Heart left ventricle (tissue), 16 donors: ENCODE results near the gene BHLHA15. TPM values are rescaled to one million over a fixed set of nuclear protein-coding genes. Genes with fewer than 3 reads are reported as not detected.

Experiments used
- ATAC-seq, 4 donors: fragments of 200-7000 bp; cut with Tn5 transposase; one replicate each; pipeline ENCODE4 v1.9.1; 2020 to 2022; ENCODE audit warnings: moderate library complexity in 4 of 4, mild to moderate bottlenecking in 3 of 4, moderate number of reproducible peaks in 1 of 4
- DNase-seq, 5 donors: peaks; one replicate each; pipeline ENCODE4 v3.0.0-alpha.2; 2020
- H3K27ac ChIP-seq, 12 donors: fragments of 200-600 bp; sonication (generic) in 4 of 12; one replicate each; pipeline versions ENCODE4 v1.5.0 to v1.8.0; 2016 to 2022; ENCODE audit warnings: mild to moderate bottlenecking in 2 of 12
- H3K27me3 ChIP-seq, 9 donors: fragments of 200-600 bp; sonication (generic) in 2 of 9; one replicate each; pipeline versions ENCODE4 v1.5.1 to v1.8.0; 2016 to 2022; ENCODE audit warnings: mild to moderate bottlenecking in 3 of 9
- H3K36me3 ChIP-seq, 9 donors: fragments of 200-600 bp; sonication (generic) in 2 of 9; one replicate each; pipeline versions ENCODE4 v1.5.0 to v1.8.0; 2018 to 2022; ENCODE audit warnings: mild to moderate bottlenecking in 2 of 9
- H3K4me1 ChIP-seq, 12 donors: fragments of 200-600 bp; sonication (generic) in 4 of 12; one replicate each; pipeline versions ENCODE4 v1.5.0 to v1.8.0; 2016 to 2022; ENCODE audit warnings: mild to moderate bottlenecking in 3 of 12
- H3K4me3 ChIP-seq, 12 donors: fragments of 200-600 bp; sonication (generic) in 4 of 12; one replicate each; pipeline versions ENCODE4 v1.5.0 to v1.8.0; 2017 to 2022; ENCODE audit warnings: mild to moderate bottlenecking in 9 of 12, moderate library complexity in 4 of 12
- H3K9me3 ChIP-seq, 12 donors: fragments of 200-600 bp; sonication (generic) in 4 of 12; one replicate each; pipeline versions ENCODE4 v1.5.0 to v1.8.0; 2016 to 2022; ENCODE audit warnings: mild to moderate bottlenecking in 1 of 12
- POLR2A ChIP-seq, 2 donors: fragments of 450-650 bp; IDR thresholded peaks; one replicate each; pipeline ENCODE4 v1.6.1; 2017; ENCODE audit warnings: antibody characterized with exemption in 2 of 2, mild to moderate bottlenecking in 2 of 2, moderate library complexity in 2 of 2
- WGBS, 4 donors: extraction: QIAGEN DNeasy Blood & Tissue Kit in 2 of 4; methylation state at CpG; one replicate each; pipeline versions ENCODE4 v1.1.5 to v1.1.7; 2013 to 2018; 5-methylcytosine and 5-hydroxymethylcytosine counted together
- intact Hi-C, 10 donors: fragments of 100-400 bp; cut with DNase I; formaldehyde crosslinking; loops; one replicate each; pipeline versions ENCODE4 v1.11.1 to v1.14.2; 2022
- polyA plus RNA-seq, 2 donors: library from polyadenylated mRNA; stranded (reverse); fragments of 200-250 nt; gene quantifications; one replicate each; pipeline ENCODE4 v1.2.3, GENCODE V29; 2013
- total RNA-seq, 9 donors: library from RNA; depleted of rRNA in 2 of 9; stranded (reverse); fragments of >200 nt in 2 of 9; fragmentation: NEBNext Ultra II Directional in 3 of 9; extraction: Animal tissue kit (Norgen Biotek cat#: 25700) in 3 of 9; gene quantifications; one replicate each; pipeline versions ENCODE4 v1.1.0 to v1.2.4, GENCODE V29; 2016 to 2023
- TF ChIP-seq, protein P1 (sequence below), 12 donors: fragments of 200-600 bp; sonication (generic) in 4 of 12; IDR thresholded peaks; one replicate each; pipeline versions ENCODE4 v1.5.0 to v1.8.0; 2018 to 2022; ENCODE audit warnings: antibody characterized with exemption in 12 of 12, mild to moderate bottlenecking in 5 of 12
- donor health status: ischemic (EF 13 %, LVEDD 7.1; RV severe dilation, severe dysfunction).
- donor health status: healthy with polysubstance abuse.
- donor health status: DM: no; HTN: yes; CAD: no.
- donor health status: DM: no; HTN: no; CAD: no.
- donor health status: ischemic (EF 25% LVEDD 6.9; RV normal size, moderate dysfunction).
- donor health status: ischemic (EF 25% LVEDD 5.7; RV mildly dilated, moderate dysfunction).
- donor health status: healthy.
- donor health status: DM: yes; HTN: yes; CAD: no.
- donor health status: ischemic (EF 35%, LVEDD 5.7; RV mildly dilated, moderate dysfunction).
- donor health status: nonischemic (EF 11% LVEDD 7.7; RV severe dilation, severe dysfunction).
- donor health status: DM: yes; HTN: yes; CAD: no.
- donor health status: PGD.
- donor health status: ischemic (EF 29% LVEDD 5.4; RV normal size, mild dysfunction).
- donor health status: nonischemic (EF 23%, LVEDD 6.1; RV moderate dilation, normal function).

The BHLHA15 gene
- total and polyA plus RNA-seq, 11 donors, result 0.26 to 1.3 (median 0.61) TPM; not detected in 8

DNA sequence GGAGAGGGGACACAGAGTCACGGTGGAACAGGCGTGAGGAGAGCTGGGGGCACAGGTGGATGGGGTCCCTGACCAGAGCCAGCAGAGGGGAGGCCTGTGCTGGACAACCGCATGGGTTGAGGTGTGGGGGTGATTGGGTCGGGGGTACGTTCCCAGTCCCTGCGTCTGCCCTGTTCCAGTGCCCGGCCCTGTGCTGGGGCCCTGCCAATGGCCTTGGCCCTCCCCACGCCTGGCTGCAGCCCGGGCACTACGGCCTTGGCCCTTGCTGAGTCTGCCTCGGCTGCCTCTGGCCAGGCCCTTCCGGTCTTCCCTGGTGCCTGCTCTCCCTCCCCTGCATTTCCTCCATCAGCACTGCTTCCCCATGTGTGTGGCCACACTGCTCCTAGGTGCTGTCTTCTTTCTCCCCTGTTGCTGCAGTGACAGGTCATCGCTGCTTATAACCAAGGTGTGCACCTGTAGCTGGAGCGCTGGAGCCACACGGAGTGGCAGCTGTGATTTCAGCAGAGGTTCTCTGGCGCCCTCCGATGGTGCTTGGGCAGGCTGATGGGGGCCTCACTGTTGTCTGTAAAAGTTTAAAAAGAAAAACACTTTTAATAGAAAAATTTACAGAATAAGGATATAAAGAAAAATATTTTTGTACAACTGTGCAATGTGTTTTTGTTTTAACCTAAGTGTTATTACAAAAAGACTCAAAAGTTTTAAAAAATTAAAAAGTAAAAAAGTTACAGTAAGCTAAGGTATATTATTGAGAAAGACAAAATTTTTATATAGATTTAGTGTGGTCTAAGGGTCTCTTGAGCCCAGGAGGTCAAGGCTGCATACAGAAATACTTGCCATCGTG, 45.2 kb upstream of the BHLHA15 start:
- Histone ChIP-seq H3K27ac (no peak overlapping the region), H3K4me3 (no peak overlapping the region), H3K4me1 (peaks cover 0 to 20% (median 9%) of the 10 kb centered on the region in 12 donors), H3K9me3 (no peaks in the 10 kb centered on the region), H3K36me3 (peaks cover 0 to 4% (median 0%) of the 10 kb centered on the region in 9 donors), H3K27me3 (no peaks in the 10 kb centered on the region)
- WGBS, 4 donors, result 68 to 73% (median 69%) methylated on average over 13 to 18 of the region's 18 CpGs
- peak; percentile 32 to 71 (median 51) for DNase-seq
- TF ChIP-seq, protein P1, sequence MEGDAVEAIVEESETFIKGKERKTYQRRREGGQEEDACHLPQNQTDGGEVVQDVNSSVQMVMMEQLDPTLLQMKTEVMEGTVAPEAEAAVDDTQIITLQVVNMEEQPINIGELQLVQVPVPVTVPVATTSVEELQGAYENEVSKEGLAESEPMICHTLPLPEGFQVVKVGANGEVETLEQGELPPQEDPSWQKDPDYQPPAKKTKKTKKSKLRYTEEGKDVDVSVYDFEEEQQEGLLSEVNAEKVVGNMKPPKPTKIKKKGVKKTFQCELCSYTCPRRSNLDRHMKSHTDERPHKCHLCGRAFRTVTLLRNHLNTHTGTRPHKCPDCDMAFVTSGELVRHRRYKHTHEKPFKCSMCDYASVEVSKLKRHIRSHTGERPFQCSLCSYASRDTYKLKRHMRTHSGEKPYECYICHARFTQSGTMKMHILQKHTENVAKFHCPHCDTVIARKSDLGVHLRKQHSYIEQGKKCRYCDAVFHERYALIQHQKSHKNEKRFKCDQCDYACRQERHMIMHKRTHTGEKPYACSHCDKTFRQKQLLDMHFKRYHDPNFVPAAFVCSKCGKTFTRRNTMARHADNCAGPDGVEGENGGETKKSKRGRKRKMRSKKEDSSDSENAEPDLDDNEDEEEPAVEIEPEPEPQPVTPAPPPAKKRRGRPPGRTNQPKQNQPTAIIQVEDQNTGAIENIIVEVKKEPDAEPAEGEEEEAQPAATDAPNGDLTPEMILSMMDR (IDR thresholded peaks at IDR 0.05), result peak; percentile 48 to 76 (median 64)
- no peak for TF ChIP-seq POLR2A (IDR thresholded peaks at IDR 0.05)
- ATAC-seq, result peak in 3 of 4 donors; percentile 52 to 68 (median 65)
- intact Hi-C loops, result loop anchor here in 7 of 10 donors (1.0 to 5.0 kb wide), 6 partner anchors 59 to 145 kb away; partner anchors contain the start of gene LMTK2 (in 1 of the 7)

DNA sequence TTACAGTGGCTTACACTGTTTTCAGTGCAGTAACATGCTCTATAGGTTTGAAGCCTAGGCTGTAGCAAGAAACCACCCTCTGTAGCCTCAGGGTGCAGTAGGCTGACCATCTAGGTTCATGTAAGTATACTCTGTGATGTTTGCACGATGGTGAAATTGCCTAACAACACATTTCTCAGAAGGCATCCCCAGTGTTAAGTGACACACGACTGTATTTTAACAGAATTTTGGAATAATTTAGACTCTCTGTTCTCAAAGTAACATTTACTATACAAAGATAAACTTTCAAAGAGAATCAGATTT, 44.6 kb upstream of the BHLHA15 start:
- peaks cover 0 to 6% (median 3%) of the 10 kb centered on the region in 9 donors for H3K36me3 ChIP-seq
- no peaks in the 10 kb centered on the region for H3K27me3 ChIP-seq
- DNase-seq (no peak), ATAC-seq (no peak)
- TF ChIP-seq POLR2A (IDR thresholded peaks at IDR 0.05), result no peak
- TF ChIP-seq, protein P1 (IDR thresholded peaks at IDR 0.05), result no peak
- peaks cover 0 to 20% (median 9%) of the 10 kb centered on the region in 12 donors for H3K4me1 ChIP-seq
- no peak overlapping the region for H3K4me3 ChIP-seq
- intact Hi-C loops, result loop anchor here in 6 of 10 donors (1.0 to 5.0 kb wide), 6 partner anchors 59 to 146 kb away; partner anchors contain the start of gene LMTK2 (in 1 of the 6)
- no peaks in the 10 kb centered on the region for H3K9me3 ChIP-seq
- WGBS, 4 donors, result 79 to 85% (median 85%) methylated on average over 2 of the region's 2 CpGs
- H3K27ac ChIP-seq, result no peak overlapping the region

DNA sequence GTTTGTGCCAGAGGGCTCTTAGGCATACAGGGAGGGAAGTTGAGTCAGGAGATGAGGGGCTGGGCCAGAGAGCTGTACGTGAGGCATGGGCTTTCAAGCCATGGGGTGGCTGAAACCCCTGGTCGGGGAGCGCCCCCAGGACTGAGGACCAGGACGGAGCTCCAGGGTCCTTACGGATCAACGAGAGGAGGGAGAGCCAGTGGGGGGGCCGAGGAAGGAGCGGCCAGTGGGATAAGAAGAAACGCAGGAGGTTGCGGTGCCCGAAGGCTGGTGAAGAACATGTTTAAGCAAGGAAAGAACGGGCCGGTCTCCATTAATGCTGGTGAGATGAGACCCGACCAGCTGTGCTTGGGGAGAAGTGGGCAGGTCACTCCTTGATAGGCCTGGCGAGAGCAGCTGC, 43.6 kb upstream of the BHLHA15 start:
- no peak for DNase-seq
- peaks cover 0 to 17% (median 13%) of the 10 kb centered on the region in 9 donors for H3K36me3 ChIP-seq
- intact Hi-C loops, result loop anchor here (1.0 to 5.0 kb wide), 8 partner anchors 60 to 147 kb away; partner anchors contain the start of gene LMTK2 (in 8 of the 10)
- no peak overlapping the region for H3K27ac ChIP-seq
- ATAC-seq, result no peak
- H3K9me3 ChIP-seq, result no peaks in the 10 kb centered on the region
- H3K4me1 ChIP-seq, result peaks cover 0 to 20% (median 8%) of the 10 kb centered on the region in 12 donors
- no peak for TF ChIP-seq POLR2A (IDR thresholded peaks at IDR 0.05)
- TF ChIP-seq, protein P1 (IDR thresholded peaks at IDR 0.05), result no peak
- H3K4me3 ChIP-seq, result no peak overlapping the region
- WGBS, 4 donors, result 91 to 93% (median 92%) methylated on average over 15 of the region's 15 CpGs
- no peaks in the 10 kb centered on the region for H3K27me3 ChIP-seq
